Activated naive CD4-positive, alpha-beta T cell treated with anti-CD3 and anti-CD28 coated beads for 36 hours (primary cell): ENCODE data around the gene ARHGAP33. TPM values are rescaled to one million over a fixed set of nuclear protein-coding genes. Genes with fewer than 3 reads are reported as not detected.

Experiments used
- CTCF ChIA-PET: fragments of 350-600 bp; sonication (Branson Sonifier 250); formaldehyde crosslinking; loops from one replicate; lab custom pipeline; 2021; ENCODE audit warnings: antibody characterized with exemption; lab: Charles Lee
- DNase-seq: peaks from one replicate; pipeline ENCODE4 v3.0.0-alpha.2; 2020
- H3K27ac Mint-ChIP-seq: one replicate; pipeline ENCODE4 v1.8.0; 2021; ENCODE audit warnings: mild to moderate bottlenecking, mixed read lengths
- H3K27me3 Mint-ChIP-seq: one replicate; pipeline ENCODE4 v1.8.0; 2021; ENCODE audit warnings: low read depth, mixed read lengths
- H3K36me3 Mint-ChIP-seq: one replicate; pipeline ENCODE4 v1.8.0; 2021; ENCODE audit warnings: low read depth, mixed read lengths
- H3K4me1 Mint-ChIP-seq: one replicate; pipeline ENCODE4 v1.8.0; 2021; ENCODE audit warnings: low read depth, mixed read lengths
- H3K4me3 Mint-ChIP-seq: one replicate; pipeline ENCODE4 v1.8.0; 2021; ENCODE audit warnings: mild to moderate bottlenecking, moderate library complexity, mixed read lengths
- H3K9me3 Mint-ChIP-seq: one replicate; pipeline ENCODE4 v1.8.0; 2021; ENCODE audit warnings: mixed read lengths
- intact Hi-C: fragments of 100-400 bp; cut with micrococcal nuclease; formaldehyde crosslinking; loops from one replicate; pipeline ENCODE4 v1.15.1; 2023
- total RNA-seq, 2 experiments: library from RNA; stranded (reverse); gene quantifications; one replicate each; pipeline ENCODE4 v1.2.3, GENCODE V29; 2021

The ARHGAP33 gene
- total RNA-seq, 2 experiments from 2014 or later, result 49.5 to 61.6 TPM

- DNase-seq, result no peak
- Mint-ChIP-seq H3K4me3 (no peak overlapping the region), H3K27ac (no peak overlapping the region), H3K27me3 (peaks cover 8% of the 10 kb centered on the region), H3K36me3 (peaks cover 13% of the 10 kb centered on the region), H3K4me1 (peaks cover 22% of the 10 kb centered on the region), H3K9me3 (no peaks in the 10 kb centered on the region)
- CTCF ChIA-PET, result no interaction called here
- intact Hi-C loops, result no loop called here
These were observed 22.5 kb upstream of the ARHGAP33 start for GRCh38 chr19:35752746-35753350.

GRCh38 chr19:35753634-35754369 is 21.6 kb upstream of the ARHGAP33 start:
- DNase-seq, result no peak
- intact Hi-C loops, result no loop called here
- Mint-ChIP-seq H3K27me3 (peaks cover 8% of the 10 kb centered on the region), H3K4me1 (peaks cover 18% of the 10 kb centered on the region), H3K9me3 (no peaks in the 10 kb centered on the region), H3K36me3 (peaks cover 13% of the 10 kb centered on the region), H3K27ac (no peak overlapping the region), H3K4me3 (no peak overlapping the region)
- CTCF ChIA-PET, result no interaction called here

DNA sequence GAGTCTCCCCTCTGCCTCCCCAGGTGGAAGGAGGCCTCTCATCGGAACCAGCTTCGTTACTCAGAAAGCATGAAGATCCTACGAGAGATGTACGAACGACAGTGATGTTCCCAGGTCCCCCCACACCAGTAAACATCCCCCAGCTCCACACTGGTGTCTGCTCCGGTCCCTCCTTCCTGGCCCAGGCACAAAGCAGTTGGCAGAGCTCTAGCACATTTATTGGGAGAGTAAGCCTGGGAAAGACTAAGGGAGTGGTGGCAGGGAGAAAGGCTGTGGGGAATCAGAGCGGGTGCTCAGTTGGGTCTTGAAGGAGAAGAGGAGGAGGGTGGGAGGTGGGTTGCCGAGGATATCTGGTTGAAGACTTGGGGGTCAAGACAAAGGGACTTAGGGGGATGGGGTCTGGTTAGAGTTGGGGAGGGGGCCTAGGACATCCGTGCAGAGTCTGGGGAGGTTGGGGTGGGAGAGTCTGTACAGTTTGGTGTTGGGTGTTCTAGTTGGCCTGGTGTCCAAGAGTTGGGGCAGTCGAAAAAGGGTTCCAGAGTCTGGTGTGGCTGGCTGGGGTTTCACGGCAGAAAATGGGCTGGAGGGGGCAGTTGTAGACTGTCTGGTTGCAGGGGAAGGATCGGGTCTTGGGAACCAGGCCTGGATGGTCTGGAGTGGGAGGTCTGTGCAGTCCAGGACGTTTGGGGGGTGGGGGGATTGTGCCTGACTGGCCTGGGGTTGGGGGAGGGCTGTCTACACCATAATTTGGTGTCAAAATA is 20.8 kb upstream of the ARHGAP33 start:
- intact Hi-C loops, result no loop called here

GRCh38 chr19:35755131-35755549 is 20.2 kb upstream of the ARHGAP33 start:
- CTCF ChIA-PET, result no interaction called here
- peaks cover 8% of the 10 kb centered on the region for H3K27me3 Mint-ChIP-seq
- intact Hi-C loops, result no loop called here
- H3K4me3 Mint-ChIP-seq, result no peak overlapping the region
- H3K27ac Mint-ChIP-seq, result no peak overlapping the region
- peaks cover 20% of the 10 kb centered on the region for H3K4me1 Mint-ChIP-seq
- no peaks in the 10 kb centered on the region for H3K9me3 Mint-ChIP-seq
- peaks cover 19% of the 10 kb centered on the region for H3K36me3 Mint-ChIP-seq
- no peak for DNase-seq

More for the DNA sequence above, 20.8 kb upstream of the ARHGAP33 start:
- peaks cover 21% of the 10 kb centered on the region for H3K4me1 Mint-ChIP-seq
- peaks cover 17% of the 10 kb centered on the region for H3K36me3 Mint-ChIP-seq
- no peak for DNase-seq
- CTCF ChIA-PET, result no interaction called here
- no peak overlapping the region for H3K4me3 Mint-ChIP-seq
- H3K27me3 Mint-ChIP-seq, result peaks cover 8% of the 10 kb centered on the region
- H3K9me3 Mint-ChIP-seq, result no peaks in the 10 kb centered on the region
- H3K27ac Mint-ChIP-seq, result no peak overlapping the region

GRCh38 chr19:35755550-35756376 is 19.6 kb upstream of the ARHGAP33 start:
- intact Hi-C loops, result loop anchor here (2.0 kb wide), 1 partner anchor 299 kb away; the partner anchor contains the start of genes THAP8 and WDR62
- DNase-seq, result peak; percentile 53
- Mint-ChIP-seq H3K27me3 (peaks cover 8% of the 10 kb centered on the region), H3K4me1 (peaks cover 20% of the 10 kb centered on the region), H3K9me3 (no peaks in the 10 kb centered on the region), H3K27ac (no peak overlapping the region), H3K4me3 (peak overlapping the region; percentile 55), H3K36me3 (peaks cover 21% of the 10 kb centered on the region)
- CTCF ChIA-PET, result no interaction called here

- H3K4me3 Mint-ChIP-seq, result peak within 1 kb of the TSS; percentile 90
- peaks cover 8% of the 10 kb centered on the region for H3K27me3 Mint-ChIP-seq
- no peak for DNase-seq
- intact Hi-C loops, result loop anchor here (2.0 kb wide), 1 partner anchor 298 kb away; the partner anchor contains the start of genes THAP8 and WDR62
- peaks cover 20% of the 10 kb centered on the region for H3K4me1 Mint-ChIP-seq
- H3K9me3 Mint-ChIP-seq, result no peaks in the 10 kb centered on the region
- H3K36me3 Mint-ChIP-seq, result peaks cover 21% of the 10 kb centered on the region
- CTCF ChIA-PET, result interaction anchor here (0.8 to 1.3 kb wide), 3 partner anchors 9 to 208 kb away, joined by 3 to 4 read pairs (median 4); partner anchors contain the start of genes IGFLR1 and LIN37
- H3K27ac Mint-ChIP-seq, result peak within 1 kb of the TSS; percentile 92
These were observed 18.8 kb upstream of the ARHGAP33 start, which contains the start of gene HSPB6 for GRCh38 chr19:35756377-35757230. Gene HSPB6, minus strand, starts transcription at chr19:35757029. Its CDS starts 21 bp downstream, at chr19:35757008.

DNA sequence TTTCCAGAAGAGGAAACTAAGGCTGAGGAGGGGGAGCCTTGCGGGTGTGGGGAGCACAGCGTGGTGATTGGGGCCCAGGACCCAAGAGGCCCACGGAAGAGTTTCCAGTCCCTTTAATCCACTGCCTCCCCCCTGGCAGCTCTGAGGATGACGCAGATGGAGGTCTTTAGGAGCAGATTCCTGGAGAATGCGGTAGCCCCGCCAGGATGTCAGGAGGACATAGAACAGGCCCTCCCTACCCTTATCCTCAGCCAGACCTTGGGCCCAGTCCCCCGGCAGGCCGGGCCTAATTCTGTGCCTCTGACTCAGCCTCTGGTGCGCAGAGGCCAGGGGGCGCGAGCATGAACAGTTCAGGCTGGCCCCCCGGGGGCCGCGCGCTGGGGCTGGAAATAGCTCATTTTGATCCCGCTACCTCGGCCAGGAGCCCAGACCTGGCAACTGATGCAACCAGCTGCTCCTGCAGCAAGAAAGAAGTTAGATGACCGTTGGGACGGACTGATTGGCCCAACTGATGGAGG is 18.1 kb upstream of the ARHGAP33 start:
- CTCF ChIA-PET, result interaction anchor here (0.8 to 1.3 kb wide), 3 partner anchors 9 to 208 kb away, joined by 3 to 4 read pairs (median 4); partner anchors contain the start of genes IGFLR1 and LIN37
- intact Hi-C loops, result loop anchor here (2.0 kb wide), 1 partner anchor 298 kb away; the partner anchor contains the start of genes THAP8 and WDR62
- H3K36me3 Mint-ChIP-seq, result peaks cover 26% of the 10 kb centered on the region
- H3K4me1 Mint-ChIP-seq, result peaks cover 20% of the 10 kb centered on the region
- peaks cover 8% of the 10 kb centered on the region for H3K27me3 Mint-ChIP-seq
- H3K27ac Mint-ChIP-seq, result peak overlapping the region; percentile 92
- peak overlapping the region; percentile 90 for H3K4me3 Mint-ChIP-seq
- no peaks in the 10 kb centered on the region for H3K9me3 Mint-ChIP-seq
- peak; percentile 56 for DNase-seq

DNA sequence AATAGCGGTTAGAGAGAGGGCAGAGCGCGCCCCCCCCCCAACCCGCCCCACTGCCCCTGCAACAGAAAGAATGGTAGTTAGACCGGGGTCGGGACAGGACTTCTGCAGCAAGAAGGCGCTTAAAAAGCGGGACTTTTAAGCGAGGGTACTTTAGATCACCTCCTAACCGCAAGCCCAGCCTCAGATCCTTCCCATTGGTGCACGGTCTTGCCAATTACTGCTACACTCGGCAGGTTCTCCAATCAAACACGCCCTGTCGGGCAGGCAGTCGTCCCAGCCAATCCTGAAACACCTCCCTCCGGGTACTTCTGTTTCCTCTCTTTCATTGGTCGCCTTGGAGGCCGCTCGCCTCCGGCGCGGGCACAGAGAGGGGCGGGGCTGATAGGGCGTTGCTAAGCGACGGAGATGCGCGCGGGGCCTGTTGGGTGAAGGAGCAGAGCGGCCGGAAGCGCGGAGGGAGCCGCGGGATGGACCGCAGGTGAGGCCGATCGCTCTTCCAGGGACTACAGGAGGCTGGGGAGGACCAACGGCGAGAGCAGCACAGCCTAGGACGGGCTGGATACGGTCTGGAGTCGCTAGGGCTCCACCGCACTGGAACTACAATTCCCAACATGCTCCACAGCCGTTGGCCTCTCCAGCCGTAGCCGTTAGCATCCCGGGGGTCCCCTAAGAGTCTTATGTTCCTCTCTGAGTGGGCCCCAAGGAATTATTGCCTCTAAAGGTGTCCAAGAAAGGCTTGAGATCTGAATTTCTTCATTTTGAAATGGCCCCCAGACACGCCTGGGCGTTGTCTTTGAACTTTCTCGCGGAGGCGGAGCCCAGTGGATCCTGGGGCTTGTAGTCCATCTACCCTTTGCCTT is 17.4 kb upstream of the ARHGAP33 start, which contains the start of gene PROSER3:
Gene PROSER3, plus strand, starts transcription at position 428 of the 860 bp plus-strand sequence. Its CDS starts 40 bp downstream, at position 468.
- H3K36me3 Mint-ChIP-seq, result peaks cover 27% of the 10 kb centered on the region
- intact Hi-C loops, result loop anchor here (1.0 to 2.0 kb wide), 7 partner anchors 10 to 297 kb away; partner anchors contain the start of genes ALKBH6, ARHGAP33, LIN37 and THAP8
- CTCF ChIA-PET, result interaction anchor here (1.1 to 1.3 kb wide), 2 partner anchors 10 to 16 kb away, joined by 4 read pairs; partner anchors contain the start of genes IGFLR1 and LIN37
- H3K27me3 Mint-ChIP-seq, result peaks cover 8% of the 10 kb centered on the region
- peak within 1 kb of the TSS; percentile 92 for H3K27ac Mint-ChIP-seq
- peak within 1 kb of the TSS; percentile 90 for H3K4me3 Mint-ChIP-seq
- no peaks in the 10 kb centered on the region for H3K9me3 Mint-ChIP-seq
- H3K4me1 Mint-ChIP-seq, result peaks cover 20% of the 10 kb centered on the region
- DNase-seq, result peak; percentile 99

- peaks cover 21% of the 10 kb centered on the region for H3K36me3 Mint-ChIP-seq
- H3K9me3 Mint-ChIP-seq, result no peaks in the 10 kb centered on the region
- CTCF ChIA-PET, result no interaction called here
- peaks cover 8% of the 10 kb centered on the region for H3K27me3 Mint-ChIP-seq
- no peak for DNase-seq
- H3K4me3 Mint-ChIP-seq, result peak overlapping the region; percentile 90
- no peak overlapping the region for H3K27ac Mint-ChIP-seq
- peaks cover 20% of the 10 kb centered on the region for H3K4me1 Mint-ChIP-seq
- intact Hi-C loops, result no loop called here
These were observed 15.7 kb upstream of the ARHGAP33 start for GRCh38 chr19:35759697-35760096.
